NCI-H345 (cell line): ENCODE results near the gene AKT1.
A peak's percentile ranks its signal among the peaks of the same experiment; 100 is the strongest.
"Not testable (repeated sequence)": the region's sequence is repeated elsewhere in the genome, so short reads cannot be mapped to it uniquely, and the experiment has no call there.

Source experiments
- DNase-seq: peaks from one replicate; lab custom pipeline; 2025; lab: John Stamatoyannopoulos, UW

AKT1 gene

GRCh38 chr14:104753528-104754212 is 41.9 kb downstream of the AKT1 start:
- DNase-seq, result no peak

- DNase-seq, result peak; percentile 100
These were observed 42.6 kb downstream of the AKT1 start, which contains the start of gene SIVA1 for GRCh38 chr14:104752735-104753527. SIVA1 (plus strand) TSS chr14:104753147; CDS start chr14:104753202, 55 bp downstream.

- DNase-seq, result no peak
These were observed 43.2 kb downstream of the AKT1 start for GRCh38 chr14:104752423-104752734.

GRCh38 chr14:104751539-104752422 is 43.8 kb downstream of the AKT1 start:
- DNase-seq, result no peak

- DNase-seq, result not testable (repeated sequence)
These were observed 44.8 kb downstream of the AKT1 start for GRCh38 chr14:104750753-104751057.

GRCh38 chr14:104750056-104750752 is 45.3 kb downstream of the AKT1 start:
- no peak for DNase-seq

- DNase-seq, result no peak
These were observed 46.4 kb downstream of the AKT1 start for GRCh38 chr14:104749111-104749649.

- no peak for DNase-seq
These were observed 47.7 kb downstream of the AKT1 start for GRCh38 chr14:104747876-104748275.

- DNase-seq, result peak; percentile 21
These were observed 48.5 kb downstream of the AKT1 start for GRCh38 chr14:104746934-104747481.

GRCh38 chr14:104746071-104746545 is 49.4 kb downstream of the AKT1 start:
- DNase-seq, result no peak

- DNase-seq, result no peak
These were observed 50.1 kb downstream of the AKT1 start for GRCh38 chr14:104745431-104745830.

GRCh38 chr14:104744484-104744883 is 51.1 kb downstream of the AKT1 start:
- DNase-seq, result no peak

GRCh38 chr14:104743461-104744380 is 51.8 kb downstream of the AKT1 start:
- DNase-seq, result no peak

GRCh38 chr14:104742586-104743455 is 52.7 kb downstream of the AKT1 start:
- no peak for DNase-seq

- DNase-seq, result no peak
These were observed 53.7 kb downstream of the AKT1 start for GRCh38 chr14:104741803-104742251.

GRCh38 chr14:104741108-104741802 is 54.3 kb downstream of the AKT1 start:
- DNase-seq, result no peak

GRCh38 chr14:104739546-104740516 is 55.7 kb downstream of the AKT1 start:
- DNase-seq, result no peak
